ENCODE results near the gene SCN4A. TPM values are rescaled to one million over a fixed set of nuclear protein-coding genes. Genes with fewer than 3 reads are reported as not detected.

The SCN4A gene
- total RNA-seq, 1 donor from 2014 or later = 0.43 TPM

GRCh38 chr17:64003526-64004121, 30.9 kb upstream of the SCN4A start:
- Mint-ChIP-seq H3K27ac (ENCODE audit: unreplicated experiment) (no peak overlapping the region), H3K9me3 (ENCODE audit: unreplicated experiment) (no peaks in the 10 kb centered on the region), H3K36me3 (ENCODE audit: low read depth, unreplicated experiment) (no peaks in the 10 kb centered on the region), H3K4me3 (ENCODE audit: unreplicated experiment) (no peak overlapping the region), H3K27me3 (ENCODE audit: low read depth, unreplicated experiment) (peaks cover 29% of the 10 kb centered on the region), H3K4me1 (ENCODE audit: low read depth, unreplicated experiment) (no peaks in the 10 kb centered on the region)
- Histone ChIP-seq H3K4me2 (ENCODE audit: low read length) (no peak overlapping the region), H3K79me2 (ENCODE audit: insufficient read depth, low read length) (no peaks in the 10 kb centered on the region), H4K20me1 (ENCODE audit: insufficient read depth, low read length) (no peaks in the 10 kb centered on the region), H3K36me3 (ENCODE audit: insufficient read depth, low read length) (no peaks in the 10 kb centered on the region), H3K27me3 (ENCODE audit: insufficient read depth, low read length) (no peaks in the 10 kb centered on the region), H3K9ac (ENCODE audit: low read length) (no peak overlapping the region), H2AFZ (ENCODE audit: low read depth, low read length) (no peak overlapping the region), H3K4me1 (ENCODE audit: insufficient read depth, low read length) (no peaks in the 10 kb centered on the region), H3K4me3 (ENCODE audit: insufficient read depth, low read depth, low read length) (no peak overlapping the region), H3K9me3 (ENCODE audit: insufficient read depth, low read depth, low read length) (no peaks in the 10 kb centered on the region), H3K27ac (ENCODE audit: low read depth, low read length) (no peak overlapping the region)
- no peak for FAIRE-seq
- no peak for TF ChIP-seq EZH2 (IDR thresholded peaks at IDR 0.05; ENCODE audit: insufficient read depth, low read length)
- DNase-seq (ENCODE audit: low read depth) = no peak

- no peaks in the 10 kb centered on the region for H3K9me3 Mint-ChIP-seq (ENCODE audit: unreplicated experiment)
- TF ChIP-seq EZH2 (IDR thresholded peaks at IDR 0.05; ENCODE audit: insufficient read depth, low read length) (no peak), CTCF (IDR thresholded peaks at IDR 0.05; ENCODE audit: insufficient read depth, low read depth, low read length) (no peak)
- no peaks in the 10 kb centered on the region for H3K9me3 ChIP-seq (ENCODE audit: insufficient read depth, low read depth, low read length)
- no peaks in the 10 kb centered on the region for H3K79me2 ChIP-seq (ENCODE audit: insufficient read depth, low read length)
- no peaks in the 10 kb centered on the region for H3K4me1 Mint-ChIP-seq (ENCODE audit: low read depth, unreplicated experiment)
- H3K4me3 Mint-ChIP-seq (ENCODE audit: unreplicated experiment) = no peak overlapping the region
- H3K27me3 Mint-ChIP-seq (ENCODE audit: low read depth, unreplicated experiment) = peaks cover 29% of the 10 kb centered on the region
- no peaks in the 10 kb centered on the region for H3K4me1 ChIP-seq (ENCODE audit: insufficient read depth, low read length)
- H3K4me2 ChIP-seq (ENCODE audit: low read length) = no peak overlapping the region
- no peak for DNase-seq (ENCODE audit: low read depth)
- H3K36me3 Mint-ChIP-seq (ENCODE audit: low read depth, unreplicated experiment) = no peaks in the 10 kb centered on the region
- H4K20me1 ChIP-seq (ENCODE audit: insufficient read depth, low read length) = no peaks in the 10 kb centered on the region
- H3K27ac ChIP-seq (ENCODE audit: low read depth, low read length) = no peak overlapping the region
- FAIRE-seq = no peak
- no peak overlapping the region for H3K27ac Mint-ChIP-seq (ENCODE audit: unreplicated experiment)
- no peak overlapping the region for H3K4me3 ChIP-seq (ENCODE audit: insufficient read depth, low read depth, low read length)
- no peak overlapping the region for H3K9ac ChIP-seq (ENCODE audit: low read length)
- no peak overlapping the region for H2AFZ ChIP-seq (ENCODE audit: low read depth, low read length)
- H3K27me3 ChIP-seq (ENCODE audit: insufficient read depth, low read length) = no peaks in the 10 kb centered on the region
- H3K36me3 ChIP-seq (ENCODE audit: insufficient read depth, low read length) = no peaks in the 10 kb centered on the region
Observed at GRCh38 chr17:64002658-64003525, 30.2 kb upstream of the SCN4A start.

GRCh38 chr17:64001763-64002529, 29.2 kb upstream of the SCN4A start:
- Histone ChIP-seq H3K36me3 (ENCODE audit: insufficient read depth, low read length) (no peaks in the 10 kb centered on the region), H3K79me2 (ENCODE audit: insufficient read depth, low read length) (no peaks in the 10 kb centered on the region), H3K27me3 (ENCODE audit: insufficient read depth, low read length) (peaks cover 7% of the 10 kb centered on the region), H3K4me2 (ENCODE audit: low read length) (no peak overlapping the region), H3K4me1 (ENCODE audit: insufficient read depth, low read length) (no peaks in the 10 kb centered on the region), H3K9ac (ENCODE audit: low read length) (no peak overlapping the region), H2AFZ (ENCODE audit: low read depth, low read length) (no peak overlapping the region), H3K9me3 (ENCODE audit: insufficient read depth, low read depth, low read length) (no peaks in the 10 kb centered on the region), H4K20me1 (ENCODE audit: insufficient read depth, low read length) (no peaks in the 10 kb centered on the region), H3K4me3 (ENCODE audit: insufficient read depth, low read depth, low read length) (no peak overlapping the region), H3K27ac (ENCODE audit: low read depth, low read length) (no peak overlapping the region)
- no peak for TF ChIP-seq CTCF (IDR thresholded peaks at IDR 0.05; ENCODE audit: insufficient read depth, low read depth, low read length)
- TF ChIP-seq EZH2 (IDR thresholded peaks at IDR 0.05; ENCODE audit: insufficient read depth, low read length) = no peak
- Mint-ChIP-seq H3K27ac (ENCODE audit: unreplicated experiment) (no peak overlapping the region), H3K36me3 (ENCODE audit: low read depth, unreplicated experiment) (no peaks in the 10 kb centered on the region), H3K27me3 (ENCODE audit: low read depth, unreplicated experiment) (peaks cover 36% of the 10 kb centered on the region), H3K4me1 (ENCODE audit: low read depth, unreplicated experiment) (no peaks in the 10 kb centered on the region), H3K4me3 (ENCODE audit: unreplicated experiment) (no peak overlapping the region), H3K9me3 (ENCODE audit: unreplicated experiment) (no peaks in the 10 kb centered on the region)
- DNase-seq (ENCODE audit: low read depth) (no peak), FAIRE-seq (no peak)

Measured in astrocyte (in vitro differentiated cells and primary cell).